Cardiac muscle cell (in vitro differentiated cells and primary cell): ENCODE measurements around the gene DZIP1. TPM values are rescaled to one million over a fixed set of nuclear protein-coding genes. Genes with fewer than 3 reads are reported as not detected.
"Not testable (repeated sequence)": the region's sequence is repeated elsewhere in the genome, so short reads cannot be mapped to it uniquely, and the experiment has no call there.

Experiments used
- DNase-seq, 2 donors: peaks; one replicate each; pipeline versions ENCODE4 v3.0.0 to v3.0.0-alpha.2; 2010 to 2017; ENCODE audit warnings: low read depth in 1 of 2, low spot score in 1 of 2
- H3K27ac ChIP-seq: fragments of 200-600 bp; sonication (generic); 2 replicates; pipeline ENCODE4 v1.5.1; 2016
- H3K27me3 ChIP-seq: fragments of 200-600 bp; sonication (generic); 2 replicates; pipeline ENCODE4 v1.6.0; 2016; ENCODE audit warnings: control low read depth
- H3K36me3 ChIP-seq: fragments of 200-600 bp; sonication (generic); 2 replicates; pipeline ENCODE4 v1.5.1; 2016; ENCODE audit warnings: control low read depth
- H3K4me1 ChIP-seq: fragments of 200-600 bp; sonication (generic); 2 replicates; pipeline ENCODE4 v1.8.1; 2017; ENCODE audit warnings: low read depth, mild to moderate bottlenecking, mixed run types
- H3K4me3 ChIP-seq: fragments of 200-600 bp; sonication (generic); 2 replicates; pipeline ENCODE4 v1.5.1; 2016; ENCODE audit warnings: mild to moderate bottlenecking
- H3K9me3 ChIP-seq: fragments of 200-600 bp; sonication (generic); 2 replicates; pipeline ENCODE4 v1.5.1; 2017; ENCODE audit warnings: low read depth, mild to moderate bottlenecking, control low read depth
- CTCF ChIP-seq: IDR thresholded peaks from 2 replicates; pipeline ENCODE4 v1.5.1; 2012; ENCODE audit warnings: low read depth, mild to moderate bottlenecking, low read length
- polyA plus RNA-seq: library from polyadenylated mRNA; unstranded; fragments of >200 nt; fragmentation: Nextera tagmentation; extraction: Ambion mirVana; gene quantifications from 2 replicates; pipeline ENCODE4 v1.2.1, GENCODE V29; 2016
- total RNA-seq: library from RNA; depleted of rRNA; stranded (reverse); fragments of >200 nt; gene quantifications from 2 replicates; pipeline ENCODE4 v1.2.3, GENCODE V29; 2016

DZIP1 gene
- total and polyA plus RNA-seq, 2 experiments from 2014 or later, result 6.4 to 47.2 TPM

- peaks cover 16% of the 10 kb centered on the region for H3K36me3 ChIP-seq
- H3K9me3 ChIP-seq, result no peaks in the 10 kb centered on the region
- no peak for TF ChIP-seq CTCF
- no peak for DNase-seq
- H3K4me3 ChIP-seq, result no peak overlapping the region
- H3K4me1 ChIP-seq, result no peaks in the 10 kb centered on the region
- no peaks in the 10 kb centered on the region for H3K27me3 ChIP-seq
- no peak overlapping the region for H3K27ac ChIP-seq
These were observed 65.2 kb downstream of the DZIP1 start for GRCh38 chr13:95579303-95579702.

- DNase-seq, result peak in 1 of 2 donors; percentile 57
- Histone ChIP-seq H3K4me1 (no peaks in the 10 kb centered on the region), H3K4me3 (no peak overlapping the region), H3K27me3 (no peaks in the 10 kb centered on the region), H3K36me3 (peaks cover 3% of the 10 kb centered on the region), H3K27ac (no peak overlapping the region), H3K9me3 (no peaks in the 10 kb centered on the region)
- TF ChIP-seq CTCF, result no peak
These were observed 71.3 kb downstream of the DZIP1 start for GRCh38 chr13:95573221-95573620.

GRCh38 chr13:95571941-95572340 is 72.6 kb downstream of the DZIP1 start:
- Histone ChIP-seq H3K36me3 (no peaks in the 10 kb centered on the region), H3K27ac (no peak overlapping the region), H3K4me3 (no peak overlapping the region), H3K27me3 (no peaks in the 10 kb centered on the region), H3K4me1 (no peaks in the 10 kb centered on the region), H3K9me3 (no peaks in the 10 kb centered on the region)
- no peak for DNase-seq
- TF ChIP-seq CTCF, result no peak

GRCh38 chr13:95570016-95570415 is 74.5 kb downstream of the DZIP1 start:
- Histone ChIP-seq H3K4me1 (no peaks in the 10 kb centered on the region), H3K4me3 (no peak overlapping the region), H3K9me3 (no peaks in the 10 kb centered on the region), H3K27ac (no peak overlapping the region), H3K36me3 (no peaks in the 10 kb centered on the region), H3K27me3 (no peaks in the 10 kb centered on the region)
- TF ChIP-seq CTCF, result no peak
- DNase-seq, result no peak

GRCh38 chr13:95568131-95568530 is 76.4 kb downstream of the DZIP1 start:
- Histone ChIP-seq H3K4me3 (no peak overlapping the region), H3K27ac (no peak overlapping the region), H3K27me3 (no peaks in the 10 kb centered on the region), H3K9me3 (no peaks in the 10 kb centered on the region), H3K36me3 (no peaks in the 10 kb centered on the region), H3K4me1 (no peaks in the 10 kb centered on the region)
- no peak for DNase-seq
- TF ChIP-seq CTCF, result no peak

- not testable (repeated sequence) for H3K27ac ChIP-seq
These were observed 78.7 kb downstream of the DZIP1 start for GRCh38 chr13:95565758-95566157.

More at GRCh38 chr13:95565758-95566157, 78.7 kb downstream of the DZIP1 start:
- H3K4me3 ChIP-seq, DNase-seq, H3K36me3 ChIP-seq, H3K27me3 ChIP-seq, H3K9me3 ChIP-seq, H3K4me1 ChIP-seq: not testable (repeated sequence)
